ENCODE measurements around the gene OR2AT4.

DNA sequence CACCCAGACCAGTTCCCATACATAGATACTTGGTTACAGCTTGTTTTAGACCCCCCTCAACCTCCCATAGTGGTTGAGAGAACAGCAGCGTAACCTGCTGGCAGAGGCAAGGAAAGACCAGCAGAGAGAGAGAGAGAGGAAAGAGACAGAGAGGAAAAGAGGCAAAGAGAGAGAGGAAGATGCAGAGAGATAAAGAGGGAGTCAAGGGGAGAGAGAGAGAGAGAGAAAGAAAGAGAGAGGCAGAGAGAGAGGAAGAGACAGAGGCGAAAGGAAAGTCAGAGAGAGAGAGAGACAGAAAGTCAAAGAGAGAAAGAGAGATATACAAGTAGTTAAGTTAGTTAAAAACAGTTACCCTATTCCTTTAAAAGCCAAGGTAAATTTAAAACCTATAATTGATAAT is 55.4 kb downstream of the OR2AT4 start:
- TF ChIP-seq, protein P1, sequence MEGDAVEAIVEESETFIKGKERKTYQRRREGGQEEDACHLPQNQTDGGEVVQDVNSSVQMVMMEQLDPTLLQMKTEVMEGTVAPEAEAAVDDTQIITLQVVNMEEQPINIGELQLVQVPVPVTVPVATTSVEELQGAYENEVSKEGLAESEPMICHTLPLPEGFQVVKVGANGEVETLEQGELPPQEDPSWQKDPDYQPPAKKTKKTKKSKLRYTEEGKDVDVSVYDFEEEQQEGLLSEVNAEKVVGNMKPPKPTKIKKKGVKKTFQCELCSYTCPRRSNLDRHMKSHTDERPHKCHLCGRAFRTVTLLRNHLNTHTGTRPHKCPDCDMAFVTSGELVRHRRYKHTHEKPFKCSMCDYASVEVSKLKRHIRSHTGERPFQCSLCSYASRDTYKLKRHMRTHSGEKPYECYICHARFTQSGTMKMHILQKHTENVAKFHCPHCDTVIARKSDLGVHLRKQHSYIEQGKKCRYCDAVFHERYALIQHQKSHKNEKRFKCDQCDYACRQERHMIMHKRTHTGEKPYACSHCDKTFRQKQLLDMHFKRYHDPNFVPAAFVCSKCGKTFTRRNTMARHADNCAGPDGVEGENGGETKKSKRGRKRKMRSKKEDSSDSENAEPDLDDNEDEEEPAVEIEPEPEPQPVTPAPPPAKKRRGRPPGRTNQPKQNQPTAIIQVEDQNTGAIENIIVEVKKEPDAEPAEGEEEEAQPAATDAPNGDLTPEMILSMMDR (IDR thresholded peaks at IDR 0.05; ENCODE audit: poor library complexity) = no peak
- TF ChIP-seq EZH2phosphoT487 (IDR thresholded peaks at IDR 0.05; ENCODE audit: low read depth, severe bottlenecking, unreplicated experiment) = no peak
- no peak for TF ChIP-seq EZH2 (IDR thresholded peaks at IDR 0.05; ENCODE audit: borderline replicate concordance)
